Neural progenitor cell (in vitro differentiated cells): ENCODE measurements around the gene MYH15.
A peak's percentile ranks its signal among the peaks of the same experiment; 100 is the strongest.

Experiments used
- CTCF ChIP-seq: fragments of 200-600 bp; sonication (generic); IDR thresholded peaks from 2 replicates; pipeline ENCODE4 v1.5.1; 2017; ENCODE audit warnings: antibody characterized with exemption, mild to moderate bottlenecking
- EZH2 ChIP-seq: fragments of 200-600 bp; sonication (generic); IDR thresholded peaks from 2 replicates; pipeline ENCODE4 v1.6.1; 2017; ENCODE audit warnings: antibody characterized with exemption, mild to moderate bottlenecking, moderate library complexity
- EZH2phosphoT487 ChIP-seq: fragments of 200-600 bp; sonication (generic); IDR thresholded peaks from 2 replicates; pipeline ENCODE4 v1.6.1; 2017; ENCODE audit warnings: antibody characterized with exemption

GRCh38 chr3:108477511-108478147 lies 32.8 kb downstream of the MYH15 start:
- peak; percentile 89 for TF ChIP-seq CTCF
- no peak for TF ChIP-seq EZH2
- TF ChIP-seq EZH2phosphoT487: no peak
